Fibroblast of peridontal ligament (primary cell): Measurements from ENCODE around the gene SYTL2.
"Not testable (repeated sequence)": the region's sequence is repeated elsewhere in the genome, so short reads cannot be mapped to it uniquely, and the experiment has no call there.

Source experiments
- DNase-seq: peaks from one replicate; pipeline ENCODE4 v3.0.0-alpha.2; 2010; ENCODE audit errors: extremely low read depth

Gene SYTL2

GRCh38 chr11:85795712-85796487 is 15.0 kb downstream of the SYTL2 start:
- DNase-seq: no peak

DNA sequence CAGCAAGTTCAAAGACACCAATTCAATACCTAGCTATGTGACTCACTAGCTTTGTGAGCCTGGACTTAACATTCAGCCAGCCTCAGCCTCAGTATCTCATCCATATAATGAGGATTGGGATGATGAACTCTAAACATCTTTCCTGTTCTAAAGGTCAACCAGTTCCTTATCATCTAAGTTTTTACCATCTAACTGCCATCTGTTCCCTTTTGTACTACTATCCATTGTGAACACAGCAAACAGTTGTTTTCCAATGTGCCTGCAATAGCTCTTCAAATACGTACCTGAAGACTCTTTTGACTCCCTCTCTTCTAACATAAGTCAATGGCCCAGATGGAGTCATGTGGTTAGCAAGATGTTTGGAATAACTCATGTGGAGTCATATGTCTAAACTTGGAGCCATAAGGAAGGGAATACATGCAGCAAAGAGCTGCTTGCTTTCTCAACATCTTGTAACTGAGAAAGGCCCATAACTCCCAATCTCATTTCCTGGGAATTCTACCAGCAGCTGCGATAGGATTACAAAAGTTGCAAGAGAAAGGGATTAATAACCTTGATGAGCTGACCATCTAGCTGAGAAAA is 19.4 kb downstream of the SYTL2 start:
- DNase-seq: peak; percentile 55

- DNase-seq: no peak
These were observed 22.9 kb downstream of the SYTL2 start for GRCh38 chr11:85787809-85788760.

DNA sequence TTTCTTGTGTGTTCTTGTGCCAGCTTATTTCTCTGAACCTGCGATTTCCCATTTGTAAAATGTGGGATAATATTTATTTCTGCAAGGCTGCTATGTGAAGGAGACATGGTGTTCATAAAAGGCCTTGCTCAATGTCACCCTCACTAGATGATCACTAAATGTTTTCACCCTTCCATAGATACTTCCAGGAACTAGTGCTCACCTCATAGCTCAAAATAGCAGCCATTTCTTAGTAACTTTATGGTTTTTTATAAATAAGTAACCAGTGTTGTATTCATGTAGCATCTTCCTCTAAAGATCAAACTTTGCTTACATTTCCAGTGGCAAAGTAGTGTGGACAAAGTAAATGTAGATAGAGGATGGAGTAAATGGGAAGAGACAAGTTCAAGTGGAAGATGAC is 23.8 kb downstream of the SYTL2 start:
- DNase-seq: no peak

DNA sequence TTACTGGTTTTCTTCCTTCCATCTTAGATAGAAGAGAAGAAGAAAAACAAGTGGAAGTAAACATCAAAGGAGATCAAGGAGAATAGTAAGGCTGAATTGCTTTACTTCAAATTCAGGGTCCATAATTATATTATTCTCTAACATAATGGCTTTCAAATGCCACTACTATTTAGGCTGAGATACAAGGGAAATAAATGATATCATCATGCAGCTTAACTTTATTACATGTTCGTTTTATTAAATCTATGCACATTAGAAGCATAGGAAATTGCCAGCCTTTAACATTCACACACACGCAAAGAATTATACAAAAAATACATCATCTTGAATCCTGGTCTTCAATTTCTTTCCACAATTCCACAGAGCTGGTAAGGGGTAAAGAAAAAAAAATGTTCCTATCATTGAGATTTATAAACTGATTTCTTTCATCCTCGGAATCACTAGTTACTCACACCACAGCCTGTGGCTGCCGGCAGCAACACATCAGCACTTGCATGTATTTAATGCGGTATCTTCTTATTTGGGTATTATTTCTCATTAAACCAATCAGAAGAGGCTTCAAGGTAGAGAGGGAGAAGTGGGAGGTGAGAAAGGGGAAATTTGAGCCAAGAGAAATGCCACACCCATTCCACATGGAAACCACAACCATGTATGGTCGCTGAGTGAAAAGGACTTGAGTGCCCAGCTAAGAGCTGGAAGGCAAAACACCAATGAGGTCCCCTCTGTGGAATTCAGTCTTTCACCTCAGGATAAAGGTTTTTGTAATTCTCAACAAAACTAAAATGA is 26.3 kb downstream of the SYTL2 start:
- no peak for DNase-seq

GRCh38 chr11:85783758-85784157 is 27.2 kb downstream of the SYTL2 start:
- DNase-seq: no peak

- not testable (repeated sequence) for DNase-seq
These were observed 30.0 kb downstream of the SYTL2 start for GRCh38 chr11:85780780-85781517.

- no peak for DNase-seq
These were observed 30.8 kb downstream of the SYTL2 start for GRCh38 chr11:85779956-85780640.

GRCh38 chr11:85777603-85777972 is 33.4 kb downstream of the SYTL2 start:
- DNase-seq: not testable (repeated sequence)

DNA sequence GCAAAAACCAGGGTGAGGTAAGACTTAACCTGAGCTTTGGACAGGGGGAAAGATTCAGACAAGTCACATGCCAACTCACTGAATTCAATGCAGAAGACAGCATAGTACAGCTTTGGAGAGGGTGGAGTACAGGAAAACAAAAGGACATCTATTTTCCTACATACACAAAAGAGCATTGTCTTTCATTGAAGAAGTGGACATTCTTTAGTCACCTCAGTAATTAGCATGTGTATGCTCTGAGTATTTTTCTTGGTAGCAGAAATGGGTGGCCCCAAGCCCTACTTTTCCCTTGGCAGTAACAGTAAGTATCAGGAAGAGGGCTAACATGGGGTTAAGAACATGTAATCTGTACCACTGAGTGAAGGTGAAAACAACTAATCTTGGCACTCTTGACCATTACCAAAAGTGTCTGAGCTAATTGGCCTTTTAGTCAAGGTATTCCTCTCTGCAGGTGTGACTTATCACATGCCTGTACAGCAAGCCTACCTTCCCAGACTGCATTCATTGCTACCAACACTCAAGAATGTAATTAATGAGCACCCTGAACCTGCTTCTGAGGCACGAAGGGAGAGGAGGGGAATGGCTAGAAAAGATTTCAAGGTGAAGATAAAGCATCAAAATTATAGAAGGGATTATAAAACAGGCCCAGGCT is 33.9 kb downstream of the SYTL2 start:
- no peak for DNase-seq

- peak; percentile 23 for DNase-seq
These were observed 36.5 kb downstream of the SYTL2 start for GRCh38 chr11:85774256-85775101.

DNA sequence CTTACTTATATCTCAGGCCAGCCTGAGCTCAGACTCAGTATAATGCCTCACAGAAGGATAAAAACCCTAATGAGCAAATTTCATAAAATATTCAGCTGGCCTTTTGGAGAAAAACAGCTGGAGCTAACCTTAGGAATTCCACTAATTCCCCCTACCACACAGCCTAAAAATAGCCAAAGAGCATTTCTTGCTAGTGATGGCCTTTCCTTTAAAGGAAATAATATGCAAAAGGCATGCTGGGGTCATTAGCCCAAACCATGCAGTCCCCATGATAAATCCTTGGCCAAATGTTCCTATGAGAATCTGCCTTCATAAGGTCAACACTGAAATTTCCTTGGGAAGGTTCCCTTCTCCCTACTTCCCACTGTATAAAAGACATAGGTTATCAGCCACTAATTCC is 38.2 kb downstream of the SYTL2 start:
- peak; percentile 84 for DNase-seq

- no peak for DNase-seq
These were observed 39.4 kb downstream of the SYTL2 start for GRCh38 chr11:85771568-85771967.

- no peak for DNase-seq
These were observed 41.2 kb downstream of the SYTL2 start for GRCh38 chr11:85769771-85770170.

GRCh38 chr11:85768473-85769146 is 42.3 kb downstream of the SYTL2 start:
- DNase-seq: no peak

- DNase-seq: no peak
These were observed 43.5 kb downstream of the SYTL2 start for GRCh38 chr11:85767246-85767945.

- DNase-seq: peak; percentile 87
These were observed 44.2 kb downstream of the SYTL2 start for GRCh38 chr11:85766721-85767161.

GRCh38 chr11:85764796-85765195 is 46.1 kb downstream of the SYTL2 start:
- peak; percentile 62 for DNase-seq
